HepG2 (cell line): ENCODE results near the gene ANKS1B.

Experiments used
- CTCF ChIP-seq: sonication (generic); formaldehyde crosslinking; IDR thresholded peaks from 2 replicates; pipeline ENCODE4 v1.5.0; 2020; ENCODE audit warnings: mild to moderate bottlenecking, missing genetic modification reagents, moderate library complexity
- E2F1 ChIP-seq: sonication (generic); formaldehyde crosslinking; IDR thresholded peaks from 2 replicates; pipeline ENCODE4 v1.5.0; 2020; ENCODE audit warnings: missing genetic modification reagents
- FOXK2 ChIP-seq: fragments of 450-650 bp; IDR thresholded peaks from 2 replicates; pipeline ENCODE4 v1.6.1; 2016
- ZNF282 ChIP-seq: fragments of 450-650 bp; IDR thresholded peaks from 2 replicates; pipeline ENCODE4 v1.6.1; 2018; ENCODE audit not compliant: partially characterized antibody
- ZNF318 ChIP-seq: sonication (generic); formaldehyde crosslinking; IDR thresholded peaks from 2 replicates; pipeline ENCODE4 v1.4.0; 2020; ENCODE audit warnings: mild to moderate bottlenecking, missing genetic modification reagents

- TF ChIP-seq ZNF318 (CRISPR knock-in tag) (no peak), CTCF (CRISPR knock-in tag) (no peak), FOXK2 (no peak), ZNF282 (no peak), E2F1 (no peak)
These were observed 945.2 kb downstream of the ANKS1B start for GRCh38 chr12:99039367-99040120.
